ENCODE data around the gene ASCL4.

- TF ChIP-seq EZH2 (IDR thresholded peaks at IDR 0.05; ENCODE audit: low read depth, unreplicated experiment) = no peak
- no peak for TF ChIP-seq EZH2phosphoT487 (IDR thresholded peaks at IDR 0.05; ENCODE audit: unreplicated experiment)
- TF ChIP-seq CTCF (conservative IDR thresholded peaks at IDR 0.05; ENCODE audit: low read depth in 2 of 2) = no peak
- no peak for TF ChIP-seq CREB1 (CRISPR knock-in tag; IDR thresholded peaks at IDR 0.05; ENCODE audit: low read depth)
Measured at GRCh38 chr12:107730618-107731341, 43.7 kb upstream of the ASCL4 start.
